MM.1S (cell line): ENCODE data around the gene SAP30BP.

Experiments used
- DNase-seq: peaks from one replicate; pipeline ENCODE4 v3.0.0-alpha.2; 2015
- H2AFZ ChIP-seq: fragments of 300-600 bp; sonication (generic); 2 replicates; pipeline ENCODE4 v1.6.0; 2016; ENCODE audit warnings: antibody characterized with exemption, low read length
- H3F3A ChIP-seq: fragments of 300-600 bp; sonication (generic); 2 replicates; pipeline ENCODE4 v1.6.1; 2016; ENCODE audit warnings: mild to moderate bottlenecking, antibody characterized with exemption, low read length, moderate library complexity, mixed read lengths; ENCODE audit not compliant: insufficient read depth
- H3K27ac ChIP-seq: fragments of 300-600 bp; sonication (generic); 2 replicates; pipeline ENCODE4 v1.5.1; 2016; ENCODE audit warnings: mild to moderate bottlenecking, low read length
- H3K27me3 ChIP-seq: fragments of 300-600 bp; sonication (generic); replicated peaks from 2 replicates; pipeline ENCODE4 v1.6.0; 2016; ENCODE audit warnings: low read length; ENCODE audit not compliant: insufficient read depth
- H3K36me3 ChIP-seq: fragments of 300-600 bp; sonication (generic); replicated peaks from 2 replicates; pipeline ENCODE4 v1.6.1; 2016; ENCODE audit warnings: mild to moderate bottlenecking, low read length, mixed read lengths; ENCODE audit not compliant: insufficient read depth
- H3K4me1 ChIP-seq: fragments of 300-600 bp; sonication (generic); 2 replicates; pipeline ENCODE4 v1.6.1; 2016; ENCODE audit warnings: low read length, mixed read lengths
- H3K4me2 ChIP-seq: fragments of 300-600 bp; sonication (generic); 2 replicates; pipeline ENCODE4 v1.6.0; 2016; ENCODE audit warnings: low read depth, low read length
- H3K4me3 ChIP-seq: fragments of 300-600 bp; sonication (generic); 2 replicates; pipeline ENCODE4 v1.5.1; 2016; ENCODE audit warnings: low read length, mixed read lengths
- H3K79me2 ChIP-seq: fragments of 300-600 bp; sonication (generic); 2 replicates; pipeline ENCODE4 v1.6.1; 2016; ENCODE audit warnings: mixed run types, low read length, mixed read lengths
- H3K9ac ChIP-seq: fragments of 300-600 bp; sonication (generic); 2 replicates; pipeline ENCODE4 v1.6.1; 2016; ENCODE audit warnings: low read length, mixed read lengths
- H3K9me2 ChIP-seq: fragments of 300-600 bp; sonication (generic); replicated peaks from 2 replicates; pipeline ENCODE4 v1.6.1; 2016; ENCODE audit warnings: mild to moderate bottlenecking, low read length, mixed read lengths; ENCODE audit not compliant: insufficient read depth
- H3K9me3 ChIP-seq: fragments of 300-600 bp; sonication (generic); replicated peaks from 2 replicates; pipeline ENCODE4 v1.6.1; 2016; ENCODE audit warnings: mild to moderate bottlenecking, low read length, mixed read lengths; ENCODE audit not compliant: insufficient read depth
- H4K20me1 ChIP-seq: fragments of 300-600 bp; sonication (generic); 2 replicates; pipeline ENCODE4 v1.6.1; 2016; ENCODE audit warnings: mild to moderate bottlenecking, low read length, moderate library complexity, mixed read lengths; ENCODE audit not compliant: insufficient read depth
- EZH2 ChIP-seq: fragments of 300-600 bp; sonication (generic); optimal IDR thresholded peaks from 2 replicates; pipeline ENCODE3; 2017; ENCODE audit warnings: low read depth, mild to moderate bottlenecking, antibody characterized with exemption, low read length, mixed read lengths
- EZH2phosphoT487 ChIP-seq: fragments of 300-600 bp; sonication (generic); IDR thresholded peaks from 2 replicates; pipeline ENCODE4 v1.6.1; 2018; ENCODE audit warnings: antibody characterized with exemption, low read length
- TF ChIP-seq, protein P1 (sequence below): fragments of 300-600 bp; sonication (generic); IDR thresholded peaks from 2 replicates; pipeline ENCODE4 v1.5.1; 2016; ENCODE audit warnings: antibody characterized with exemption, low read length, mixed read lengths

Gene SAP30BP

DNA sequence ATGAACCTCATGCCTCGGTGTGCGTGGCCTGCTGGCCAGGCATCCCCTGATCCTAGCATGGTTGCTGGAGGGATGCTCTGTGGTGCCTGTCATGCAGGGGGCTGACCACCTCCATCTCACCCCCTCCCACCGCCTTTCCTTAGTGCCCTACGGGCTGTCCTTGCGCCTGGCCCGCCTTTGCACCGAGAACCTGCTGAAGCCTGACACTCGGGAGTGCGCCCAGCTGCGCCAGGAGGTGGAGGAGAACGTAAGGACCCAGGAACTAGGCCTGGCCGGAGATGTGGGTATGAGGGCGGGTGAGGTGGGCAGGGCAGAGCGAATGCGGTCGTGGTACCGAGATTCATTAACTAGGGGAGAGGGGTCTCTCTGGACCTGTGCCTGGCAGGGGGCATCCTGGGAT is 73.1 kb downstream of the SAP30BP start:
- Histone ChIP-seq H3K4me2 (no peak overlapping the region), H3K9me2 (no peaks in the 10 kb centered on the region), H2AFZ (no peak overlapping the region), H3K79me2 (no peaks in the 10 kb centered on the region), H3K27me3 (no peaks in the 10 kb centered on the region), H3K27ac (no peak overlapping the region), H3K9me3 (no peaks in the 10 kb centered on the region), H3K9ac (no peak overlapping the region), H3K4me1 (no peaks in the 10 kb centered on the region), H4K20me1 (no peaks in the 10 kb centered on the region), H3K4me3 (no peak overlapping the region), H3F3A (no peaks in the 10 kb centered on the region), H3K36me3 (no peaks in the 10 kb centered on the region)
- no peak for DNase-seq
- TF ChIP-seq EZH2 (no peak), EZH2phosphoT487 (no peak)
- TF ChIP-seq, protein P1, sequence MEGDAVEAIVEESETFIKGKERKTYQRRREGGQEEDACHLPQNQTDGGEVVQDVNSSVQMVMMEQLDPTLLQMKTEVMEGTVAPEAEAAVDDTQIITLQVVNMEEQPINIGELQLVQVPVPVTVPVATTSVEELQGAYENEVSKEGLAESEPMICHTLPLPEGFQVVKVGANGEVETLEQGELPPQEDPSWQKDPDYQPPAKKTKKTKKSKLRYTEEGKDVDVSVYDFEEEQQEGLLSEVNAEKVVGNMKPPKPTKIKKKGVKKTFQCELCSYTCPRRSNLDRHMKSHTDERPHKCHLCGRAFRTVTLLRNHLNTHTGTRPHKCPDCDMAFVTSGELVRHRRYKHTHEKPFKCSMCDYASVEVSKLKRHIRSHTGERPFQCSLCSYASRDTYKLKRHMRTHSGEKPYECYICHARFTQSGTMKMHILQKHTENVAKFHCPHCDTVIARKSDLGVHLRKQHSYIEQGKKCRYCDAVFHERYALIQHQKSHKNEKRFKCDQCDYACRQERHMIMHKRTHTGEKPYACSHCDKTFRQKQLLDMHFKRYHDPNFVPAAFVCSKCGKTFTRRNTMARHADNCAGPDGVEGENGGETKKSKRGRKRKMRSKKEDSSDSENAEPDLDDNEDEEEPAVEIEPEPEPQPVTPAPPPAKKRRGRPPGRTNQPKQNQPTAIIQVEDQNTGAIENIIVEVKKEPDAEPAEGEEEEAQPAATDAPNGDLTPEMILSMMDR = no peak

DNA sequence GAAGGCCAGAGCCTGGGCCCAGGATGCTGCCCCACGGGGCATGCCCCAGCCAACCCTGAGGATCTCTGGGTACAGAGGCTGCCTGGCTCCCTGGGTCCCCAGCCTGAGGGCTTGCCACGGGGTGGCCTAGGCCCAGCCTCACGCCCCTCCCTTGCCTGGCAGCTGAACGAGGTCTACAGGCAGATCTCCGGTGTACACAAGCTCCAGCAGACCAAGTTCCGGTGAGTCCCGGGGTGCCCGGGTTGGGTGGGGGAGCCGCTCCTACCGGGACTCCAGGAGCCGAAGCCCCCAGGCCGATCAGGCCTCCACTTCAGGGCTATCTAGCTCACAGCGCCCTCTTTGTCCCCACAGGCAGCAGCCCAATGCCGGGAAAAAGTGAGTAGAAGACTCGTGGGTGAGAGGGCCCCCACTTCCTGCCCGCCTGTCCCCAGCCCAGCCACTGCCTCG is 73.5 kb downstream of the SAP30BP start:
- H3F3A ChIP-seq = no peaks in the 10 kb centered on the region
- H3K4me2 ChIP-seq = no peak overlapping the region
- DNase-seq = no peak
- H4K20me1 ChIP-seq = no peaks in the 10 kb centered on the region
- H3K9me3 ChIP-seq = no peaks in the 10 kb centered on the region
- TF ChIP-seq EZH2phosphoT487 (no peak), EZH2 (no peak)
- H3K4me3 ChIP-seq = no peak overlapping the region
- H2AFZ ChIP-seq = no peak overlapping the region
- H3K36me3 ChIP-seq = no peaks in the 10 kb centered on the region
- H3K27ac ChIP-seq = no peak overlapping the region
- no peak overlapping the region for H3K9ac ChIP-seq
- no peaks in the 10 kb centered on the region for H3K4me1 ChIP-seq
- H3K27me3 ChIP-seq = no peaks in the 10 kb centered on the region
- no peaks in the 10 kb centered on the region for H3K9me2 ChIP-seq
- no peaks in the 10 kb centered on the region for H3K79me2 ChIP-seq

DNA sequence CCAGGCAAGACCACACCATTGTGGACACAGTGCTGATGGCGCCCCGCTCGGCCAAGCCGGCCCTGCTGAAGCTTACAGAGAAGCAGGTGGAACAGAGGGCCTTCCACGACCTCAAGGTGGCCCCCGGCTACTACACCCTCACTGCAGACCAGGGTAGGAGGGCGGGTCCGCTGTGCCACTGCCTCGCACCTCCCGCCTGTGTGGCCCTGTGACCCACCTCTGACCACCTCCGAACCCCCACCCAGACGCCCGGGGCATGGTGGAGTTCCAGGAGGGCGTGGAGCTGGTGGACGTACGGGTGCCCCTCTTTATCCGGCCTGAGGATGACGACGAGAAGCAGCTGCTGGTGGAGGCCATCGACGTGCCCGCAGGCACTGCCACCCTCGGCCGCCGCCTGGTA is 75.2 kb downstream of the SAP30BP start:
- H3F3A ChIP-seq = no peaks in the 10 kb centered on the region
- TF ChIP-seq EZH2 = no peak
- TF ChIP-seq, protein P1 = no peak
- no peak for TF ChIP-seq EZH2phosphoT487
- no peak overlapping the region for H3K4me3 ChIP-seq

DNA sequence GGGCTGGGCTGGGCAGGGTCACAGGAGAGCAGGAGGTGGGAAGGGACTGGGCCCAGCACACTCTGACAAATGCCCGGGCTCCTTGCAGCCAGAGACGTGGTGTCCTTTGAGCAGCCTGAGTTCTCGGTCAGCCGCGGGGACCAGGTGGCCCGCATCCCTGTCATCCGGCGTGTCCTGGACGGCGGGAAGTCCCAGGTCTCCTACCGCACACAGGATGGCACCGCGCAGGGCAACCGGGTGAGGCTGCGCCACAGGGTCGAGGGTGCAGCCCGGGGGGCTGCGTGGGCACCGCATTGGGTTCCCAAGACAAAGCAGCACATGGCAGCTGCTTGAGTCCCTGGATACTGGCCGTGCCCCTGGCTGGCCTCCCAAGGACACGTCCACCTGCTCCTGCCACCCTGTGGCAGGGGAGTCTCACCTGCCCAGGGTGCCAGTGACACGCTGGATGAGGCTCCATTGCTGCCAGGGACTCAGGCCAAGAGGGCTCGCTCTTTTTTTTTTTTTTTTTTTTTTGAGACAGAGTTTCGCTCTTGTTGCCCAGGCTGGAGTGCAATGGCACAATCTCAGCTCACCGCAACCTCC is 76.6 kb downstream of the SAP30BP start:
- H3K27ac ChIP-seq = no peak overlapping the region
- no peak overlapping the region for H3K4me3 ChIP-seq
- no peak overlapping the region for H3K9ac ChIP-seq
- H4K20me1 ChIP-seq = no peaks in the 10 kb centered on the region
- no peak overlapping the region for H2AFZ ChIP-seq
- no peak for DNase-seq
- no peaks in the 10 kb centered on the region for H3K4me1 ChIP-seq
- TF ChIP-seq, protein P1 = no peak
- TF ChIP-seq EZH2phosphoT487 (no peak), EZH2 (no peak)
- no peaks in the 10 kb centered on the region for H3K79me2 ChIP-seq
- H3K9me2 ChIP-seq = no peaks in the 10 kb centered on the region
- H3K27me3 ChIP-seq = no peaks in the 10 kb centered on the region
- H3K36me3 ChIP-seq = no peaks in the 10 kb centered on the region
- H3K4me2 ChIP-seq = no peak overlapping the region
- no peaks in the 10 kb centered on the region for H3K9me3 ChIP-seq
- no peaks in the 10 kb centered on the region for H3F3A ChIP-seq

More for the DNA sequence above, 75.2 kb downstream of the SAP30BP start:
- Histone ChIP-seq H3K36me3 (no peaks in the 10 kb centered on the region), H3K27me3 (no peaks in the 10 kb centered on the region), H3K79me2 (no peaks in the 10 kb centered on the region), H3K9me2 (no peaks in the 10 kb centered on the region), H3K27ac (no peak overlapping the region), H3K4me2 (no peak overlapping the region), H2AFZ (no peak overlapping the region), H3K9me3 (no peaks in the 10 kb centered on the region), H3K4me1 (no peaks in the 10 kb centered on the region), H3K9ac (no peak overlapping the region), H4K20me1 (no peaks in the 10 kb centered on the region)
- DNase-seq = no peak
